Measurements from ENCODE around the gene NOX4. TPM values are rescaled to one million over a fixed set of nuclear protein-coding genes. Genes with fewer than 3 reads are reported as not detected.
"Not testable (repeated sequence)": the region's sequence is repeated elsewhere in the genome, so short reads cannot be mapped to it uniquely, and the experiment has no call there.

NOX4 gene
- total and polyA plus RNA-seq, 10 of the 15 experiments (the other 5 are each of a cell fraction or from before 2014, with no cell fraction given), result not detected

DNA sequence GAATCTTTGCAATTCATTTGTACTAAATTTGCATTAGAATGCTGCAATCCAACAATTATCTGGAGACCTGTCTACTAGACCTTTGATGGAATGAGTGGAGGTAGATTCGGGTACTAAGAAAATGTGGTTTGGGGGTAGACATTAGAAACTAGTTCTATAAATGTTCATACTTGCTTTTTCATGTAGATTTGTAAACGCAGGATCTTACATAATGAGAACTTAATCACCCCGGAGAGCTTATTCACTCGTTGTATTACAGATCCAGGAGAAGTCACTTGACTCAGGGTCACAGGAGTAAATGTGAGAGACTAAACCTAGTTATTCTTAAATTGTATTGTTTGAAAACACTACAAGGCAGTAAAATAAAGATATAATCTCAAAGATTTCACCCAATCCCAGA lies 159.2 kb downstream of the NOX4 start:
- FAIRE-seq; H3K27me3 ChIP-seq (replicated peaks in 1 of 2; ENCODE audit: control insufficient read depth in 2 of 2, insufficient read depth in 2 of 2, low read length in 1 of 2); H3K36me3 ChIP-seq (ENCODE audit: control insufficient read depth in 2 of 2, insufficient read depth in 2 of 2, low read length in 1 of 2); CTCF ChIA-PET; H3K79me2 ChIP-seq (ENCODE audit: control insufficient read depth, insufficient read depth, low read length); RAD21 ChIA-PET (ENCODE audit: unreplicated experiment); BruUV-seq (replicated peaks); in situ Hi-C loops (cut with MboI); H2AFZ ChIP-seq (ENCODE audit: control insufficient read depth, low read depth, low read length); SMC1A ChIA-PET (ENCODE audit: uncharacterized antibody, unreplicated experiment); H3K4me1 ChIP-seq (ENCODE audit: control insufficient read depth, insufficient read depth, low read length); DNase-seq (ENCODE audit: low read depth, low spot score); ATAC-seq; POLR2A ChIA-PET; H3K4me2 ChIP-seq (ENCODE audit: control insufficient read depth, insufficient read depth); H4K20me1 ChIP-seq (ENCODE audit: control insufficient read depth, insufficient read depth); intact Hi-C loops (cut with micrococcal nuclease; ENCODE audit: unreplicated experiment); H3K27ac ChIP-seq (ENCODE audit: control insufficient read depth, insufficient read depth); H3K9ac ChIP-seq (ENCODE audit: control insufficient read depth, insufficient read depth, low read length); H3K9me3 ChIP-seq (replicated peaks; ENCODE audit: control insufficient read depth, insufficient read depth, low read length); H3K4me3 ChIP-seq: not testable (repeated sequence)
- 34% methylated on average over 4 of the region's 4 CpGs for WGBS (ENCODE audit: insufficient coverage, insufficient replicate concordance, low lambda C conversion rate, missing lambda C conversion rate)

GRCh38 chr11:89327885-89328284 lies 163.3 kb downstream of the NOX4 start:
- no peak overlapping the region for H3K4me2 ChIP-seq (ENCODE audit: control insufficient read depth, insufficient read depth)
- no peak overlapping the region for H3K9ac ChIP-seq (ENCODE audit: control insufficient read depth, insufficient read depth, low read length)
- ChIA-PET RAD21 (ENCODE audit: unreplicated experiment) (no interaction called here), POLR2A (no interaction called here), CTCF (no interaction called here), SMC1A (ENCODE audit: uncharacterized antibody, unreplicated experiment) (no interaction called here)
- in situ Hi-C loops (cut with MboI) (no loop called here), intact Hi-C loops (cut with micrococcal nuclease; ENCODE audit: unreplicated experiment) (no loop called here)
- no peaks in the 10 kb centered on the region for H3K27me3 ChIP-seq (replicated peaks in 1 of 2; ENCODE audit: control insufficient read depth in 2 of 2, insufficient read depth in 2 of 2, low read length in 1 of 2)
- 0% methylated on average over 5 of the region's 5 CpGs for WGBS (ENCODE audit: insufficient coverage, insufficient replicate concordance, low lambda C conversion rate, missing lambda C conversion rate)
- no TSS peak for BruUV-seq (replicated peaks)
- DNase-seq (ENCODE audit: low read depth, low spot score), result no peak
- no peak overlapping the region for H3K4me3 ChIP-seq
- no peaks in the 10 kb centered on the region for H4K20me1 ChIP-seq (ENCODE audit: control insufficient read depth, insufficient read depth)
- TF ChIP-seq LARP7 (IDR thresholded peaks at IDR 0.05) (no peak), ETV6 (conservative IDR thresholded peaks at IDR 0.05 in 1 of 2, IDR thresholded peaks at IDR 0.05 in 1 of 2; ENCODE audit: borderline replicate concordance in 1 of 2, low read depth in 1 of 2) (no peak), ZNF687 (IDR thresholded peaks at IDR 0.05) (no peak), WRNIP1 (IDR thresholded peaks at IDR 0.05; ENCODE audit: borderline replicate concordance, low read depth, low read length) (no peak), BMI1 (IDR thresholded peaks at IDR 0.05; ENCODE audit: borderline replicate concordance) (no peak), RELA (IDR thresholded peaks at IDR 0.05; ENCODE audit: borderline replicate concordance, partially characterized antibody) (no peak), TBL1XR1 (IDR thresholded peaks at IDR 0.05; ENCODE audit: low read depth, low read length) (no peak), MTA2 (IDR thresholded peaks at IDR 0.05; ENCODE audit: low read depth) (no peak), HDAC6 (IDR thresholded peaks at IDR 0.05; ENCODE audit: unreplicated experiment) (no peak), EP300 (IDR thresholded peaks at IDR 0.05; ENCODE audit: borderline replicate concordance in 1 of 2, control insufficient read depth in 1 of 2, low read depth in 2 of 2, low read length in 2 of 2) (no peak)
- no peak for FAIRE-seq
- H3K27ac ChIP-seq (ENCODE audit: control insufficient read depth, insufficient read depth), result no peak overlapping the region
- H2AFZ ChIP-seq (ENCODE audit: control insufficient read depth, low read depth, low read length), result no peak overlapping the region
- no peaks in the 10 kb centered on the region for H3K4me1 ChIP-seq (ENCODE audit: control insufficient read depth, insufficient read depth, low read length)
- no peak for ATAC-seq
- H3K36me3 ChIP-seq (ENCODE audit: control insufficient read depth in 2 of 2, insufficient read depth in 2 of 2, low read length in 1 of 2), result no peaks in the 10 kb centered on the region
- H3K79me2 ChIP-seq (ENCODE audit: control insufficient read depth, insufficient read depth, low read length), result no peaks in the 10 kb centered on the region
- H3K9me3 ChIP-seq (replicated peaks; ENCODE audit: control insufficient read depth, insufficient read depth, low read length), result no peaks in the 10 kb centered on the region

Measured in GM12878 (cell line).